Measurements from ENCODE around the gene ANKRD18B.
"Not testable (repeated sequence)": the region's sequence is repeated elsewhere in the genome, so short reads cannot be mapped to it uniquely, and the experiment has no call there.

ANKRD18B gene

GRCh38 chr9:33498387-33498786 is 25.7 kb upstream of the ANKRD18B start:
- ChIA-PET POLR2A (no interaction called here), CTCF (interaction anchor here (0.7 kb wide), 1 partner anchor 10 kb away, joined by 4 read pairs; no protein-coding TSS in a partner anchor)

GRCh38 chr9:33506626-33507370 is 17.3 kb upstream of the ANKRD18B start:
- ChIA-PET POLR2A (no interaction called here), CTCF (no interaction called here)
- DNase-seq (ENCODE audit: extremely low spot score) = no peak
- TF ChIP-seq SUZ12 (IDR thresholded peaks at IDR 0.05) (no peak), CTBP1 (IDR thresholded peaks at IDR 0.05; ENCODE audit: borderline replicate concordance) (no peak), FOXA1 (IDR thresholded peaks at IDR 0.05) (no peak), FOXK2 (IDR thresholded peaks at IDR 0.05) (no peak)

More at GRCh38 chr9:33498387-33498786, 25.7 kb upstream of the ANKRD18B start:
- TF ChIP-seq ZNF384 (IDR thresholded peaks at IDR 0.05) = no peak
- DNase-seq (ENCODE audit: extremely low spot score) = no peak

GRCh38 chr9:33510262-33511183 is 13.5 kb upstream of the ANKRD18B start:
- ChIA-PET CTCF (no interaction called here), POLR2A (interaction anchor here (1.4 to 1.6 kb wide), 2 partner anchors 14 to 37 kb away, joined by 5 to 10 read pairs; partner anchors contain the start of genes ANKRD18B and NOL6)
- peak; percentile 43 for DNase-seq (ENCODE audit: extremely low spot score)
- TF ChIP-seq FOXK2 (IDR thresholded peaks at IDR 0.05) (no peak), SUZ12 (IDR thresholded peaks at IDR 0.05) (no peak), ZNF384 (IDR thresholded peaks at IDR 0.05) (no peak), PKNOX1 (IDR thresholded peaks at IDR 0.05) (peak; percentile 47; the same call in 1 of the 2 replicates), L3MBTL2 (conservative IDR thresholded peaks at IDR 0.05) (peak; percentile 70), FOXA1 (IDR thresholded peaks at IDR 0.05) (no peak)

- POLR2A ChIA-PET = interaction anchor here (1.4 to 1.6 kb wide), 2 partner anchors 13 to 37 kb away, joined by 5 to 10 read pairs; partner anchors contain the start of genes ANKRD18B and NOL6
- DNase-seq (ENCODE audit: extremely low spot score); CTCF ChIA-PET: not testable (repeated sequence)
These were observed 12.9 kb upstream of the ANKRD18B start for GRCh38 chr9:33511184-33511517.

GRCh38 chr9:33512535-33512934 is 11.5 kb upstream of the ANKRD18B start:
- CTCF ChIA-PET; DNase-seq (ENCODE audit: extremely low spot score); POLR2A ChIA-PET: not testable (repeated sequence)

GRCh38 chr9:33515342-33515995 is 8.6 kb upstream of the ANKRD18B start:
- DNase-seq (ENCODE audit: extremely low spot score); CTCF ChIA-PET; POLR2A ChIA-PET: not testable (repeated sequence)

GRCh38 chr9:33516397-33516796 is 7.7 kb upstream of the ANKRD18B start:
- POLR2A ChIA-PET; CTCF ChIA-PET; DNase-seq (ENCODE audit: extremely low spot score): not testable (repeated sequence)

GRCh38 chr9:33517373-33517772 is 6.7 kb upstream of the ANKRD18B start:
- ChIA-PET CTCF (interaction anchor here (0.7 to 0.8 kb wide), 4 partner anchors 104 to 397 kb away, joined by 3 to 4 read pairs (median 4); partner anchors contain the start of gene NFX1), POLR2A (no interaction called here)
- no peak for TF ChIP-seq ELF4 (IDR thresholded peaks at IDR 0.05)
- no peak for TF ChIP-seq BHLHE40 (IDR thresholded peaks at IDR 0.05; ENCODE audit: borderline replicate concordance)
- TF ChIP-seq FOXK2 (IDR thresholded peaks at IDR 0.05) = no peak
- TF ChIP-seq L3MBTL2 (conservative IDR thresholded peaks at IDR 0.05) = no peak
- peak; percentile 54; the same call in 1 of the 2 replicates for TF ChIP-seq PKNOX1 (IDR thresholded peaks at IDR 0.05)
- no peak for TF ChIP-seq FOXM1 (IDR thresholded peaks at IDR 0.05; ENCODE audit: borderline replicate concordance)
- DNase-seq (ENCODE audit: extremely low spot score) = peak; percentile 34

GRCh38 chr9:33517934-33518577 is 6.0 kb upstream of the ANKRD18B start:
- DNase-seq (ENCODE audit: extremely low spot score); POLR2A ChIA-PET: not testable (repeated sequence)
- CTCF ChIA-PET = interaction anchor here (0.7 to 0.8 kb wide), 2 partner anchors 129 to 228 kb away, joined by 3 to 4 read pairs; partner anchors contain the start of gene NFX1

GRCh38 chr9:33521861-33522260 is 2.2 kb upstream of the ANKRD18B start:
- POLR2A ChIA-PET; DNase-seq (ENCODE audit: extremely low spot score); CTCF ChIA-PET: not testable (repeated sequence)
